Retinal pigment epithelial cell (primary cell): Measurements from ENCODE around the gene CSNK1A1.

Experiments
- DNase-seq: peaks from one replicate; pipeline ENCODE4 v3.0.0-alpha.2; 2010; ENCODE audit warnings: low read depth
- H3K4me3 ChIP-seq: 2 replicates; pipeline ENCODE4 v1.5.1; 2011; ENCODE audit warnings: mild to moderate bottlenecking, low read length, control low read depth, moderate library complexity
- TF ChIP-seq, protein P1 (sequence below): conservative IDR thresholded peaks from 2 replicates; pipeline ENCODE4 v1.5.1; 2011; ENCODE audit warnings: low read depth, low read length, control low read depth, inconsistent platforms

Gene CSNK1A1

DNA sequence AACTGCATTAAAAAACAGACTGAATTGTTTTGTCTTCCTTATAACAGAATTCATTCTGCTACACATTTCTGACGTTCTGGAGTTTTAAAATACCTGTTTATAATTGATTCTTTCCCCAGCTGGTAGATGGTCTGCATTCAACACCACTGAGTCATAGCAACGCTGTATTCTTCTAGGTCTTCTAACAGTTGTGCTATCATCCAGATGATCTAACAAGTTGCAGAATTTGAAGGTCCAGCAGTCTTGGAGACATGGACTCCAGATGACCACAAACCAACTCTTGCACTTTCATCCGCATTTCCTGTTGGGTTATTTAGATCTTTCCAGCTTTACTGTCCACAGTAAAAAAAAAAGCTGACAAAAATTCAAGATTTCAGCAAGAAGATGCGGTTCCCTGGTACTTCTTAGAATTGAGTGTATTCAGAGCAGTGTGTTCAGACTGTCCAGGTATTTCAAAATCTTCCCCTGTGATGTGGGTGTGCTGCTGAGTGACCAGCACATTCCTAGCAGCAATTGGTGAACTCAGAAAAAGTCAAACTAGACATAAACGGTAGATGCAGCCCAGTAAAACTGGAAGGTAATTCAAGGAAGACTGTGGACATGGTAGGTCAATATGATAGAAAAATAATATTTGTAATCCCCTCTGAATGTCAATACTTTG lies 50.2 kb downstream of the CSNK1A1 start:
- TF ChIP-seq, protein P1, sequence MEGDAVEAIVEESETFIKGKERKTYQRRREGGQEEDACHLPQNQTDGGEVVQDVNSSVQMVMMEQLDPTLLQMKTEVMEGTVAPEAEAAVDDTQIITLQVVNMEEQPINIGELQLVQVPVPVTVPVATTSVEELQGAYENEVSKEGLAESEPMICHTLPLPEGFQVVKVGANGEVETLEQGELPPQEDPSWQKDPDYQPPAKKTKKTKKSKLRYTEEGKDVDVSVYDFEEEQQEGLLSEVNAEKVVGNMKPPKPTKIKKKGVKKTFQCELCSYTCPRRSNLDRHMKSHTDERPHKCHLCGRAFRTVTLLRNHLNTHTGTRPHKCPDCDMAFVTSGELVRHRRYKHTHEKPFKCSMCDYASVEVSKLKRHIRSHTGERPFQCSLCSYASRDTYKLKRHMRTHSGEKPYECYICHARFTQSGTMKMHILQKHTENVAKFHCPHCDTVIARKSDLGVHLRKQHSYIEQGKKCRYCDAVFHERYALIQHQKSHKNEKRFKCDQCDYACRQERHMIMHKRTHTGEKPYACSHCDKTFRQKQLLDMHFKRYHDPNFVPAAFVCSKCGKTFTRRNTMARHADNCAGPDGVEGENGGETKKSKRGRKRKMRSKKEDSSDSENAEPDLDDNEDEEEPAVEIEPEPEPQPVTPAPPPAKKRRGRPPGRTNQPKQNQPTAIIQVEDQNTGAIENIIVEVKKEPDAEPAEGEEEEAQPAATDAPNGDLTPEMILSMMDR, result no peak
- DNase-seq, result no peak
- H3K4me3 ChIP-seq, result no peak overlapping the region

DNA sequence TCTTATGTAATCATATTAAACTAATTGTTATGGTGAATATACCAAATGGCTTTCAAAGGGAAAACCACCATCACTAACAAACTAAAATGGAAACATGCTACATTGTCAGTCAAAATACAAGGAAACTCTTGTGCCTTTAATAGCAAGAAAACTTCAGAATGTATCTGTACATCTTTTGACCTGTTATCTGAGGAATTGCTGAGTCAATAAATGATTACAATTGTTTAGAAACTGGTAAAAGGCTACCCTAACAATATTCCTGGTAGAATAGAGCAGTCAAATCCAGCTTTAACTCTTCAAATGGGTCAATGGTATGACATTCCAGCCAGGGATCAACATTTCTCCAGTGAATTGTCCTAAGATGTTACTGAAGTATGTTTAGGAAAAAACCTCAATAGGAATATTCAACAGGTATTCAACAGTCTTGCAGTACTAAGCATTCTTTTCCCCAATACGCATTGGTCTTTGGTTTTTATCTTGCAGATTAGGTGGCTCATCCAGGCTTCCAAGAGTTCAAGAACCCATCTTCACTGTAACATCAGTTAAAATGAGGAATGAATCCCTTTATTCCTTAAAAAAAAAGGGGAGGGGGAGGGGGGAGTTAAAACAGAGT lies 52.4 kb downstream of the CSNK1A1 start:
- DNase-seq, result no peak
- no peak overlapping the region for H3K4me3 ChIP-seq
- TF ChIP-seq, protein P1, result no peak

DNA sequence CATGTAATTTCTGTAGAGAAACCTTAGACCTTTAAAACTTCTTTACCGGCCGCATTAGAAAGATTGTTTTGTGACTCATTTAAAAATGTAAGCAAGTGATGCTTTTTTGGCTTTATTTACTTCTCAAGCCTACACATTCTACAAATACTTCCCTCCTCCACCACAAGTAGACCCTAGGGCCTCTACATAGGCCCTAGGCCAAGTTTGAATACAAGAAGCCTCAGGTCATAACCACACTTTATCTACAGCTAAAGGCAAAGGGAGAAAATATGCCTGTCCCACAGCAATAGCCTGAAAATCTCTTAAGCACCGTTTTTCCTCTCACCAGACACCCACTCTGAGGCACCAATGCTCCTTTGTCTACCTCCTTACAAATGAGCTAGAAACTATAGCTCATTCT lies 53.9 kb downstream of the CSNK1A1 start:
- no peak overlapping the region for H3K4me3 ChIP-seq
- no peak for DNase-seq
- TF ChIP-seq, protein P1, result no peak

DNA sequence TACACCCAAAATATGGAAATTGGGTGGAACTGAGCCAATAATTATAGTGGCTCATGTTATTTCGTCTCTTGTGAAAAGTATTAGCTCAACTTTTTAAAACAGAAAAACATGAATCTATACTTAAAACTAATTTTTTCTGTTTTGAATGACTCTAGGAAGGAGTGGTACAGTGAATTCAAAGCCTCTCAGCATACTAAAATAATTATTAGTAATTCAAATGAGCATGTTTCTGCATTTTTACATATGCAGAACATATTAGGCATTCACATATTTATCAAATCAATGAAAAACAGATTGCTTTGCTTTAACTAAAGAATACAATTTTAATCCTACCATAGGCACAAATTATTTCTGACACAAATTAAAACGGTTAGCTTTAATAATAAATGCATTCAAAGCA lies 54.3 kb downstream of the CSNK1A1 start:
- TF ChIP-seq, protein P1, result no peak
- no peak overlapping the region for H3K4me3 ChIP-seq
- no peak for DNase-seq

DNA sequence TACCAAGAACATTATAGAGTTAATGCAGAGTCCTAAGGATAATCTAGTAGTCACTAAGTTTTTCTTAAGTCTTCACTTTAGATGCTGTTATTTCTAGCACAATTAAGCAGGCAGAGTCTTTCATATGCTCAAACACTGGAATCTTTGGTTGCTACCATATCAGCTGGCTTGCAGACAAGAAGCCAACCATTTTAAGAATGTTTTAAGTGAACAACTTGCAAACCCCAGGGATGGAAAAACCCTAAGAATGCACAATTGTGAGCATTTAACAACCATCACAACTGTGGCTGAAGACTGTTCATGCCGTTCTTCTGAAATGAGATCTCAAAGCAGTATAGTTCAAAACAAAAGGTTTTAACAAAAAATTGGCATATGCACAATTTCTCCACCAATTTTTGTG lies 55.1 kb downstream of the CSNK1A1 start:
- no peak overlapping the region for H3K4me3 ChIP-seq
- TF ChIP-seq, protein P1, result no peak
- DNase-seq, result no peak

DNA sequence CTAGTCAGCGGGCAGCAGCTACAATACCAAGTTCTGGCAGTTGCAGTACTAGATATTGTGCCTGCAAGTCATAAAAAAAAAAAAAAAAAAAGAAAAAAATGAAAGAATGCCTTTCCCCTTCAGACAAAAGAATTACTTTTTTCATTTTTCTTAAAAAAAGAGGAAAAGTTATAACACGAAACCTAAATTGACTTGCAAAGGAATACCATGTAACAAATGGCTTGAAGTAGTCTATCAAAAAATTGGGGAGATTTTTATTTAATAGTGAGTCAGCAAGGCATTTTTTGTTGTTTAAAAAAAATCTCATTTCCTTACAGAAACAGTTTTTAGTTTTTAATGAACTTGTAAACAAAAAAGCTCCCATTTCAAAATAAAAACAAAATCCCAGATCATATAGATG lies 55.6 kb downstream of the CSNK1A1 start:
- DNase-seq, result no peak
- no peak overlapping the region for H3K4me3 ChIP-seq
- TF ChIP-seq, protein P1, result no peak

DNA sequence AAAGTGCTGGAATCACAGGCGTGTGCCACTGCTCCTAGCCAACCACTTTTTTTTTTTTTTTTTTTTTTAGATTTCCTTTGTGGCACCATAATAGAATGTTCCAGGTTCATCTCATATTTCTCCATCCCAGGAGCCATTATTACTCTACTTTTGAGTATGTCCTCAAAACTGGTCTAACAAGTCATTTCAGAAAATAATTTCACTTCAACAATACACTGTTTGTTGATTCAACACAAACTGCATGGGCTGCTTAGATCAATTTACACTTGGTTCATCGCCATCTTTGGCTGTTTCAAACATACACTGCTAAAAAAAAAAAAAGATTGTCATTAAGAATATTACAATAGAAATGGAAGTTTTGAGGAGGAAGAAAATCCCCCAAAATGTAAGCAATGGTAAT lies 57.9 kb downstream of the CSNK1A1 start:
- no peak for DNase-seq
- H3K4me3 ChIP-seq, result no peak overlapping the region
- TF ChIP-seq, protein P1, result no peak
